Measurements from ENCODE around the gene RHBDD1.
"Not testable (repeated sequence)": the region's sequence is repeated elsewhere in the genome, so short reads cannot be mapped to it uniquely, and the experiment has no call there.

Gene RHBDD1

GRCh38 chr2:226799976-226800940 lies 35.6 kb upstream of the RHBDD1 start:
- DNase-seq (ENCODE audit: low read depth) = no peak

GRCh38 chr2:226800941-226801784 lies 34.7 kb upstream of the RHBDD1 start:
- DNase-seq (ENCODE audit: low read depth) = no peak

- DNase-seq (ENCODE audit: low read depth) = no peak
Observed at GRCh38 chr2:226802573-226802972, 33.3 kb upstream of the RHBDD1 start.

- DNase-seq (ENCODE audit: low read depth) = no peak
Observed at GRCh38 chr2:226803410-226803809, 32.4 kb upstream of the RHBDD1 start.

GRCh38 chr2:226813148-226813701 lies 22.6 kb upstream of the RHBDD1 start:
- no peak for DNase-seq (ENCODE audit: low read depth)

GRCh38 chr2:226818930-226819329 lies 16.9 kb upstream of the RHBDD1 start:
- no peak for DNase-seq (ENCODE audit: low read depth)

GRCh38 chr2:226825056-226825455 lies 10.8 kb upstream of the RHBDD1 start:
- no peak for DNase-seq (ENCODE audit: low read depth)

- DNase-seq (ENCODE audit: low read depth) = no peak
Observed at GRCh38 chr2:226828191-226828590, 7.7 kb upstream of the RHBDD1 start.

- DNase-seq (ENCODE audit: low read depth) = no peak
Observed at GRCh38 chr2:226829721-226830631, 5.9 kb upstream of the RHBDD1 start.

- DNase-seq (ENCODE audit: low read depth) = no peak
Observed at GRCh38 chr2:226831266-226831665, 4.6 kb upstream of the RHBDD1 start.

GRCh38 chr2:226832061-226832460 lies 3.8 kb upstream of the RHBDD1 start:
- no peak for DNase-seq (ENCODE audit: low read depth)

GRCh38 chr2:226834880-226835279 lies 974 bp upstream of the RHBDD1 start:
- not testable (repeated sequence) for DNase-seq (ENCODE audit: low read depth)

GRCh38 chr2:226835420-226835795 lies 446 bp upstream of the RHBDD1 start:
- peak; percentile 61 for DNase-seq (ENCODE audit: low read depth)

GRCh38 chr2:226836548-226836885 lies 663 bp downstream of the RHBDD1 start:
- DNase-seq (ENCODE audit: low read depth) = no peak

- DNase-seq (ENCODE audit: low read depth) = no peak
Observed at GRCh38 chr2:226837334-226837733, 1.5 kb downstream of the RHBDD1 start.

- peak; percentile 42 for DNase-seq (ENCODE audit: low read depth)
Observed at GRCh38 chr2:226837787-226838603, 2.1 kb downstream of the RHBDD1 start.

GRCh38 chr2:226838722-226839121 lies 2.9 kb downstream of the RHBDD1 start:
- no peak for DNase-seq (ENCODE audit: low read depth)

GRCh38 chr2:226839161-226839560 lies 3.3 kb downstream of the RHBDD1 start:
- DNase-seq (ENCODE audit: low read depth) = no peak

GRCh38 chr2:226839951-226840350 lies 4.1 kb downstream of the RHBDD1 start:
- DNase-seq (ENCODE audit: low read depth) = no peak

- not testable (repeated sequence) for DNase-seq (ENCODE audit: low read depth)
Observed at GRCh38 chr2:226843001-226843400, 7.1 kb downstream of the RHBDD1 start.
